HG02798 (cell line): ENCODE data around the gene INS.

ENCODE experiments used
- ATAC-seq: cut with Tn5 transposase; IDR thresholded peaks from one replicate; pipeline ENCODE4 v1.9.1; 2021; ENCODE audit warnings: mild to moderate bottlenecking; ENCODE audit not compliant: unreplicated experiment, poor library complexity

The INS gene

GRCh38 chr11:2123628-2123960, 37.4 kb downstream of the INS start:
- ATAC-seq = no peak

GRCh38 chr11:2122907-2123627, 37.9 kb downstream of the INS start:
- ATAC-seq = no peak

GRCh38 chr11:2122222-2122906, 38.6 kb downstream of the INS start:
- ATAC-seq = no peak

GRCh38 chr11:2121227-2122130, 39.5 kb downstream of the INS start:
- ATAC-seq = no peak

- ATAC-seq = no peak
Measured at GRCh38 chr11:2120359-2121100, 40.5 kb downstream of the INS start.

- ATAC-seq = no peak
Measured at GRCh38 chr11:2118677-2119076, 42.3 kb downstream of the INS start.

- ATAC-seq = no peak
Measured at GRCh38 chr11:2116680-2117079, 44.3 kb downstream of the INS start.

- no peak for ATAC-seq
Measured at GRCh38 chr11:2115308-2115707, 45.7 kb downstream of the INS start.

- ATAC-seq = no peak
Measured at GRCh38 chr11:2114430-2115241, 46.4 kb downstream of the INS start.

- no peak for ATAC-seq
Measured at GRCh38 chr11:2113776-2114175, 47.2 kb downstream of the INS start.

- no peak for ATAC-seq
Measured at GRCh38 chr11:2110521-2110920, 50.5 kb downstream of the INS start.
